HG03108 (cell line): ENCODE measurements around the gene PIAS1.

Experiments used
- ATAC-seq: cut with Tn5 transposase; IDR thresholded peaks from one replicate; pipeline ENCODE4 v1.9.1; 2021; ENCODE audit warnings: moderate library complexity; ENCODE audit not compliant: unreplicated experiment

PIAS1 gene

DNA sequence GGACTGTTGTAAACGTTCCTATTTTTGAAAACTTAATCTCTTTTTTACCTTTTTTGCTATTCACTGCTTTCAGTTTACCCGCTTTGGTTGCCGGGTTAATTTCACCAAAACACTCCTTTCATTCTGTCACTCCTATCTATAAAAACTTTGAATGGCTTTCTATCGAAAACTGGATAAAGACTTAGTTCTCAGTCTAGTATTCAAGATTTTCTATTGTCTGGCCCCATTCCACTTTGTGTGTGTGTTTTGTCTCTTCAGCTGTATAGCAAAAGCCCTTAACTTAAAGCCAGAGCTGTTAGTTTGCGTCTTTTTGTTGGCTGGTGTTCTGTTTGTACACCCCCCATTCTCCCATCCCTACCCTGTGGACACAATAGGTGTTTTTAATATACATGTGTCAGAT is 7.5 kb downstream of the PIAS1 start:
- no peak for ATAC-seq

DNA sequence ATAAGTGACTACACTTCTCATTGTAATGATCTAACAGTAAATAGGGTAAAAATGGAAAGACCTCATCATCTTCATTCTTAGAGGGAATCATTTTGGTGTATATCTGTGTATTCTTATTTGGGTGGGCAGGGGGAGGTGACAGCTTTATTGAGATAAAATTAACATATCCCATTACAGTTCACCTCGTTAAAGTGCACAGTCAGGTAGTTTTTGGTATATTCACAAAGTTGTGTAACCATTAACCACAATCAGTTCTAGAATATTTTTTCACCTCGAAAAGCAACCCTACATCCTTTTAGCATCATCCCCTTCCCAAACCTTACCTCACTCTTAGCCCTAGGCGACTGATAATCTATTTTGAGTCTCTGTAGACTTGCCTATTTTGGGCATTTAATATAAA is 8.1 kb downstream of the PIAS1 start:
- no peak for ATAC-seq

DNA sequence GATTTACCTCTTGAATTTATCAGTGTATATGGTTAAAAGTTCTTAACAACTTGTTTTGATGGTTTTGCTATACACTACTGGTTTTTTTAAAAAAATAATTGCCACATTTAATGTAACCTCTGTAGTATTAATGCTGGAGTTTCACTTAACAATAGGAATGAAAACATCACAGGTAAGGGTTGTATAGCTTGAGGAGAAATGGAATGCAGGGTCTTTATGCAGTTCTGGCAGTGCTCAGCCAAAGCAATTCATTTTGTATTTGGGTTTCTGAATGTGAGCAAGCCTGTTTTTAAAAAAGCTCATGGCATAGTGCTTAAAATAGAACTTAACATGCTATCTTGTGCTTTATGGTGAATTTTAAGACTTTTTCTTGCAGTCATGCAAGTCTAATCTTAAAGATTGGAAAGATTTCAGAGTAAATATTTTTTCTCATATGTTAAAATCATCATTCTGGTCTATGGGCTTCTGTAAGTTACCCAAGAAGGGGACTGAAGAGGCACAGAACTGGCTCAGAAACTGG is 8.9 kb downstream of the PIAS1 start:
- no peak for ATAC-seq

DNA sequence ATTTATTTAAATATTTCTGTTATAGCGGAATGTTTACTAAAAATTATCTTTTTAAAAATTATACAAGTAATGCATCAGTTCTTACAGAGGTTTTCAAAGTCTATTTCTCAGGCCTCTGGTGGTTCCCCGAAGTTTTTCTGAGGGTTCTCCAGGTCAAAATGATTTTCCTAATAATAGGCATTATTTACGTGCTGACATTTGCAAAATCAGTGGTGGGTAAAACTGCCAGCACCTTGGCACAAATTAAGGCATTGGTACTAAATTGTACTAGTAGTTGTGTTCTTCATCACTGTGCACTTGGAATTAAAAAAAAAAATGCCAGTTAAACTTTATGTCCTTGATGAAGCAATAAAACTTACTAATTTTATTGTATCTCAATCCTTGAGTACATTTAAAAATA is 9.5 kb downstream of the PIAS1 start:
- ATAC-seq: no peak

DNA sequence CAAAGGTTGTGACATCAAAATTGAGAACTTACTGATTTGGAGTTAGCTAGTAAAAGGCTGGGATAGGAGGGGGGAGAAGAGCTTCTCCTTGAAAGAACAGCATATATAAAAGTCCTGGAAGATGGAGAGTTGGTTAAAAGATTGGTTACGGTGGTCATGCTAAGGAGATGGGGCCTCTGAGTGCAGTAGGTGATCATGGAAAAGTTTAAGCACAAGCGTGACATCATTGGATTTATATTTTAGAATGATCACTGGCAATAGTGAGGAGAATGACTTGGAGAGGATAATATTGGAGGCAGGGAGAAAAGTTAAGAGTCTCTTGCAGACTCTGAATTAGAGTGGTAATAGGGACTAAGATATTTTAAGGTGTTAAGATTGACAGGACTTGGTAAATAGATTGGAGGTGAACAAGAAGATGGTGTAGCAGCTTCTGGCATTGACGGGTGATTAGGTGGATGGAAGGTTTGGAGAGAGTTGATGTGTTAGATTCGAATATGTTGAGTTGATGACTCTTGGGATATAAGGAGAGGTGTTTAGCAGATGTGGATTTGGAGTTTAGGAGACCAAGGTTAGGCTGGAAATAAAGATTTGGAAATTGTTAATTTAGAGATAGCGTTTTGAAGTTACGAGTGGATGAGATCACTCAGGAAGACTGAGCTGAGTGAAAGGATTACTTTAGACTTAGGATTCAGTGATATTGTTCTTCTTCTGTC is 19.6 kb downstream of the PIAS1 start:
- no peak for ATAC-seq

DNA sequence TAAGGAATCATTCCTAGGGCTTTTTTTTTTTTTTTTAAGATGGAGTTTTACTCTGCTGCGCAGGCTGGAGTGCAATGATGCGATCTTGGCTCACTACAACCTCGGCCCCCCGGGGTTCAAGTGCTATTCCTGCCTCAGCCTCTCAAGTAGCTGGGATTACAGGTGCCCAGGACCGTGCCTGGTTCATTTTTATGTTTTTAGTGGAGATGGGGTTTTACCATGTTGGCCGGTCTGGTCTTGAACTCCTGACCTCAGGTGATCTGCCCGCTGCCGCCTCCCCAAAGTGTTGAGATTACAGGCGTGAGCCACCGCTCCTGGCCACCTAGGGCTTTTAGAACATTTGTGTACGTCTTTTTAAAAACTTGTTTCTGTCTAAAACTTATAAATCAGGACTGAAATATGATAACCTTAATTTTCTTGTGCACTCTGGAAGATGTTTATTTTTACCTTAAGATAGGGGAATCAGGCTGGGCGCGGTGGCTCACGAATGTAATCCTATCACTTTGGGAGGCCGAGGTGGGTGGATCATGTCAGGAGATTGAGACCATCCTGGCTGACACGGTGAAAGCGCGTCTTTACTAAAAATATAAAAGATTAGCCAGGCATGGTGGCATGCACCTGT is 21.8 kb downstream of the PIAS1 start:
- no peak for ATAC-seq

DNA sequence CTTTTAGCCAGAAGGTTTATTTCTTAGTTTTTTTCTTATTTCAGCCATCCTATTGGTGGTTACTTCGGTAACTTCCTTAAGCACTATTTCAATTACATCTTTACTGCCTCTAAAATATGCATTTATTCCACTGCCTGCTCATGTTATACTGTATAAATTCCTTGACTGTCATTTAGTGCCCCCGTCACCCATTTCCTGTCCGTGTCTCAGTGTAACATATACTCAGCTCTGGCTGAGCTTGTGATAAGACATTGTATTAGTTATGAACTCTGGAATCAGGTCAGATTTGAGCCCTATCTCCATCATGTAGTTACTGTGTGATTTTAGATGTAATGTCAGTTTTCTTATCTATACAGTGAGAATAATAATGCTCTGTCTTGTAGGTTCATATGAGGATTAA is 24.2 kb downstream of the PIAS1 start:
- no peak for ATAC-seq

DNA sequence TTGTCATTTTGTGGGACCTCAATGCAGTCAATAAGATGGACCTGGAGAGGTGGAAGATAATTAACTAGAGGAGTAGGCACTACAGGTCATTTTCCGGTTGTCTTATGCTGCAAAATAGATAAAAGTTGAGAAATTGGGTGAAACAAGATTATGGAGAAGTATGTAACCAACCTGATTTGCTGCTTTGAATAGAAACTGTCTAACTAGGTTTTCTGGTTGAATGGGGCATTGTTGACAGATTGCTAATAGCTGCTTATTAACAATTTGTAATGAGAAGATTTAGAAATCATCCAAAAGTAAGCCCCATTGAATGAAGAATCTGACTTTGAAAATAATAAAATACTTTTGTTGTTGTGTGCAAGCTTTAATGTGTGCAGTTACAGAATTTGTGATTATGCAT is 26.2 kb downstream of the PIAS1 start:
- ATAC-seq: no peak

DNA sequence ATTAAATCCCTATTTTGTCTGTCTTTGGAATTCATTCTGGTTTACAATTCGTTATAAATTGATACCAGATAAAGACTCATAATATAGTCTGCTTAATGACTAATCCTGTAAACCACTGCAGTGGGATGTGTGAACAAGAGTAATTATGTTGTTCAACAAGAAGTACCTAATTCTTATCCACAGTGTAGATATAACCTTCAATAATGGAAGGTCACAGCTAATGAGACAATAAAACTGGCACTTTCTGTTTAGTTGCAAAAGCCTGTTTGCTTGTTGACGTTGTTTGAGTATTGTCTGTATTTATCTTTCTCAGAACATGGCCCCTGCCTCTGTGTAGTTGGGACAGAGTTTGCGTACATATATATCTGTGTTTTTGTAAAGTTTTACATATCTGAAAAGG is 26.7 kb downstream of the PIAS1 start:
- ATAC-seq: no peak

DNA sequence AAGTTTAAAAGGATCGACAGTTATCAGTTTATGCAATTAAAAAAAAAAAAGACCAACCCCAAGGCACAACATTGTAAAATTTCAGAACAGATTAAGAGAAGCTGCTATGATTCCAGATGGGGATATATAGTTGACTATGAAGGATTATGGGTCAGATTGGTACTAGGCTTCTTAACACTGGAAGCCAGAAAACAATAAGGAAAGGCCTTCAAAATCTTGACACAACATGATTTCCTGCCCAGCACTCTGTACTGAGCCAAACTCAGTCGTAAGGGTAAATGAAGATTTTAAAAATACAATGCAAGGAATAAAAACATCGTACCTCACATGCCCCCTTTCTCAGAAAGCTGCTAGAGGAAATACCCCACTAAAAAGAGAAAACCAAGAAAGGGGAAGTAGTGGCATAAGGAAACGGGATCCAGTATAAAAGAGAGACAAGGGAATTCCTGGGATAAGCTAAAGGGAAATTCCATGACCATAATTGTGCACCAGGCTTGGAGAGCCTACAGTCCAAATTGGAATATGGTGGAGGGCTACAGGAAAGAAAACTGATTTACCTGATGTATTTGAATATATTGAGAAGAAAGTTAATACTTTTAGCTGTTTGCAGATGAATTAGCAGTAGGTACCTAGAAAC is 27.9 kb downstream of the PIAS1 start:
- no peak for ATAC-seq

DNA sequence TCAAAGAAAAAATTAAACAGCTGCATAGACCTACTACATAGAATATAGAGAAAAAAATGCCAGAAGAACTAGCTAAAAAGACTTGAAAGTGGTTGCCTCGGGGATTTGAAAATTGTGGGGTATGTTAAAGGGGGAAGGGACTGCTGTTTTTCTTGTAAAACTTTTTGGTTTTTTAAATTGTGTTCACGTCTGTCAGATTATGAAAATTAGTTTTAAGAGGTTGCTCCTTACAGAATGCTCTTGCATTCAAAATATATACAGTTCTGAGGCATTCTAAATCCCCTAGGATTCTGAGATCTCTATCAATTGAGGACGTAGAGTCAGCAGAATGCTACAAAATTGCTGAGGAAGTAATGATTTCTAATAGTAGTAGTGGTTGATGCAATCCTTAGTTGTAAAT is 28.6 kb downstream of the PIAS1 start:
- ATAC-seq: no peak

DNA sequence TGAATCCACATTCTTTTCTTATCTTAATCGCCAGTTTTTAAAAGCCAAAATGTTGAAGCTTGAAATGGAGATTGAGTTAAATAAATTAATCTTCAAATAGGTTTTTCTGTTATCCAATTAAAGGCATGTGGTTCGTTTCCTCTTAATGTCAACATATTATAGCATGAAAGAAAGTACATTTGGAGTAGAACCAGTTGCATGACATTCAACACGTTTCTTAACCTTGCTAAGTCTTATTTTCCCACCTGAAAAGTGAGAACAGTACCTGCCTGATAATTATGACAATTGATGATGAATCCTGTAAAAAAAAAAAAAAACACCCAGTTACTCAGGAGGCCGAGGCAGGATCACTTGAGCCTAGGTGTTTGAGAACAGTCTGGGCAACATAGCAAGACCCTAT is 29.3 kb downstream of the PIAS1 start:
- no peak for ATAC-seq

DNA sequence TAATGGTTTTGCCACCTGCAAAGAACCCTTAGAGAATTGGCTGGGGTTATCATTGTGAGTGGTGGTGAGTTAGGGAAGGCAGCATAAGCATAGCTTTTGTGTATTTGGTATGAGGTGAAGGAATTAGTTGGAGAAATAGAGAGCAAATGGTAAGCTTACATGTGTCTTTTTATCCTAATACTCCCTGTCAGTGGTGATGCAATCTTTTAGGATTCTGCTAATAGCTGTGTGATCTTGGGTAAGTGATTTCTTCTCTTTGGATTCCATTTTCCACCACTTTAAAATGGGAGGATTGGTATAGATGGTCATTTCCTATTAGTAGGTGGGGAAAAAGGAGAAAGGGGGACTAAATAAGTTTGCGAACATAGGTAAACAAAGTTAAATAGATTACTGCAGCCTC is 30.9 kb downstream of the PIAS1 start:
- ATAC-seq: no peak

DNA sequence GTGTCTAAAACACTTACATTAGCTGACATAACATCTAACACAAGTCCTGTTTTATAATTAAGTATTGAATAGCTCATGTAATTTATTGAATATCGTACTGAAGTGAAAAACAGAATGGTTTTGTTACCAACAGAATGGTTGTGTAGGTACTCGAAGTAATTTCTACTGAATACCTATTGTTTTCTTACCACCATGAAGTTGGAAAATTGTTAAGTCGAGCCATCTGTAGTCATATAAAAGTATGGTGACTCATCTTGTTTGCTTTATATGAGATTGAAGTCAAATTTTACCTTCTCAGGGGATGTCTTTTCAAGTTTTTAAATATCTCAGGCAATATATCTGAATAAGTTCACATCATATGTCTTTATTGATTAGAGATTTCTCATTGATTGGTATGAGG is 37.6 kb downstream of the PIAS1 start:
- ATAC-seq: no peak

DNA sequence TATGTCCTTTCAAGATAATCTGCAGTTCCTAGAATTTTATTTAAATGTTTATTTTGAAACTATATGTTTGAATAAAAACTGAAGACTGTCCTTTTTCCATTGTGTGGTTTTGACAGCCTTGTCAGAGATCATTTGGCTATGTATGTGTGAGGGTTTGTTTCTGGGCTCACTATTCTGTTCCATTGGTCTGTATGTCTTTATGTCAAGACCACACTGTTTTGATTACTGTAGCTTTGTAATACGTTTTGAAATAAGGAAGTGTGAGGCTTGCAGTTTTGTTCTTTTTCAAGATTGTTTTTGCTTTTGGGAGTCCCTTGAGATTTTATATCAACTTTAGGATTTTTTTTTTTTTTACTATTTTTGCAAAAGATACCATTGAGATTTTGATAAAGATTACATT is 42.0 kb downstream of the PIAS1 start:
- ATAC-seq: no peak

DNA sequence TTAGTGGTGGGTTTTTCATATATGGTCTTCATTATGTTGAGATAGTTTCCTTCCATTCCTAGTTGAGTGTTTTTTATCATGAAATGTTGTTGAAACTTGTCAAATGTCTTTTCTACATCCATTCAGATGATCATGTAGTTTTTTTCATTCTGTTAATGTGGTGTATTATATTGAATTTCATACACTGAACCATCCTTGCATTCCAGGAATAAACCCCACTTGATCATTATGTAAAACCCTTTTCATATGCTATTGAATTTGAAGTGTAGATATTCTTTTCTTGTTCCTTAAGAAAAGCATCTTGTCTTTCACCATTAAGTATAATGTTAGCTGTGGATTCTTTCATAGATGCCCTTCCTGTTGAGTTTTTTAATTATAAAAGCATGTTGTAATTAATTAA is 42.9 kb downstream of the PIAS1 start:
- no peak for ATAC-seq

DNA sequence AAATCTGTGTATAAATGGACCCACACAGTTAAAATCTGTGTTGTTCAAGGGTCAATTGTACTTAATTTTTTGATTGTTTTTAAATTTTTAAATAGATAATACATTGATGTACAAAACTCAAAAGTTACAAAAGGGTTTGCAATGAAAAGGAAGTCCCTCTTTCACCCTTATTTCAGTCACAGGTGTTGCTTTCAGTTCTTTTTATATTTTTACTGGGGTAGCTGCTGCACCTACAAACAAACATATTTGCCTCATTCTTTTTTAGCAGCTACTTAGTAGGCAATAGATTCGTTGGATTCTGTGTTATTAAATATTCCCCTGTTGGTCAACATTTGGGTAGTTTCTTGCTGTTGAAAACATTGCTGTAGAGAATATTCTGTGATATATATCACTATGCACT is 44.4 kb downstream of the PIAS1 start:
- no peak for ATAC-seq

DNA sequence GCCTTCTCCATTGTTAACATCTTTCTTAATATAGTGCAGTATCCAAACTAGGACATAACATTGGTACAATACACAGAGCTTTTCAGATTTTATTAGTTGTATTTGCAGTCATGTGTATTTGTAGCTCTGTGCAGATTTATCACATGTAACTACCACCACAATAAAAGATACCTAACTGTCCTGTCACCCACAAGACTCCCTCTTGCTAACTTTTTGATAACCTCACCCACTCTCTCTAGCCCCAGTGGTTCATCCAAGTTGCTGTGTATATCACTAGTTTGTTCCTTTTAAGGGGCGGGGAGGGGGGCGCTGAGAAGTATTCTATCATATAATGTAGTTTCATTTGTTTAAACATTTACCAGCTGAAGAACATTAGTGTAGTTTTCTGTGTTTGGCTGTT is 46.1 kb downstream of the PIAS1 start:
- no peak for ATAC-seq

DNA sequence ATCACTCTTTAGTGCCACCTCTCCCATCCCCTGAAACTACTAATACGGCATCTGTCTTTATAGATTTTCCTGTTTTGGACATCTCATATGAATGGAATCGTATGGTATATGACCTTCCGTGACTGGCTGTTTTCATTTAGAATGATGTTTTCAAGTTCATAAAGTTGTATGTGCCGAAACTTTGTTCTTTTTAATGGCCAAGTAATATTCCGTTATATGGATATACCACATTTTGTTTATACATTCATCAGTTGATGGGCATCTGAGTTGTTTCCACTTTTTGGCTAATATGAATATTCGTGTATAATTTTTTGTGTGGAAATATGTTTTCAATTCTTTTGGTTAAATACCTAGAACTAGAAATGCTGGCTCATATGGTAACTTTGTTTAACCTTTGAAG is 49.5 kb downstream of the PIAS1 start:
- no peak for ATAC-seq

DNA sequence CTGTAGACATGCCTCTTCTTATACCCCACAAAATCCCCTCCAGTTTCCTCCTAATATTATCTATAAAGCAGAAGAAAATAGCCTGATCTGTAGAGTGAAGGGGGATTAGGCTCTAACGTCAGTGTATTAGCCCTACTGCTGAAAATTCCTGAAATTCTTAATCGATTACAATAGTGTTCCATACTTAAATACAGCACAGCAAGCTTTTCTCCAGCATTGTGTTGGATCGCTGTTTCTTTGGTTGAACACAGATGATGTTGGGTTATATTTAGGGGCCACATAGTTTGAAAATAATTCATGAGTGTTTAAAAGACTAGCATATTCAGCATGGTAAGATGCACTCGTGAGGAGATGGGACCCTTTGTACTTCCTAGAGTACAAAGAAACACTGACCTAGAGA is 52.5 kb downstream of the PIAS1 start:
- ATAC-seq: no peak

DNA sequence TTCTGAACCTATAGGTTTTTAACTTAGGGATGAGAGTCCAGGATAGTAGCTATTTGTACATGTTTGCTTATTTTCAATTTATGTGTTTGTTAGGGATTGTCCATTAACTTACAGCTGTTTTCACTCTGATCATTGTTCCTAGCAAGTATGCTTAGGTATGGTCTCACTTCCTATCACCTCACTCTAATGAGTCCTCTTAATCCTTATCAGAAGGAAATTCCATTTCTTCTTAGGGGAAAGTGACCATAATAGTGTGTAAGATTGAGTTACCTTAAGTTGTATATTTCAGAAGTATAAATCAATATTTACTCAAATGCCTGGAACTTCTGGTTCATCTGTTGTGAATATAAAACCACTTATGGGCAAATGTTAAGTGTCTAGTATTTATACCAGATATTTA is 53.0 kb downstream of the PIAS1 start:
- ATAC-seq: no peak

DNA sequence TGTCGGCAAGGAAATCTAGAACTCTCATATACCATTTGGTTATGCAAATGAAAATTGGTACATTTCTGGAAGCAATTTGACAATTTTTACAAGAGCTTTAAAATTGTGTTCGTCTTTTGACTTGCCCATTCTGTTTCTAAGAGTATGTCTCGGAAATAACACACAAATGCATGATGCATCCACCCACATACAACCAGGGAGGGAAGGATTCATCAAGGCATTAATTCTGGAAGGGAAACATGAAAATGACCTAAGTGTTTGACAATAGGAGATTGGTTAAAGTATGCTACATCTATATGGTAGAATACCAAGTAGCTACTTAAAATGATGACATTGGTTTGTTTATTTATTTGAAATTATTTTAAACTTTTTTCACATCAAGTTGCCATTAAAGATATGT is 58.6 kb downstream of the PIAS1 start:
- ATAC-seq: no peak
